HCT116 (cell line): ENCODE data around the gene LENG9. TPM values are rescaled to one million over a fixed set of nuclear protein-coding genes. Genes with fewer than 3 reads are reported as not detected.

ENCODE experiments used
- ATAC-seq: fragments of 200-7000 bp; cut with Tn5 transposase; 2 replicates; pipeline ENCODE4 v1.9.1; 2020; ENCODE audit warnings: mild to moderate bottlenecking, moderate library complexity
- BruUV-seq: library from RNA; stranded (reverse); fragments of 400-500 nt; replicated peaks from 2 replicates; lab custom pipeline; 2021; lab: Mats Ljungman, UMichigan
- CTCF ChIA-PET: fragments of 300-600 bp; sonication (Branson Sonifier 250); formaldehyde crosslinking; loops from one replicate; lab custom pipeline; 2021; ENCODE audit warnings: antibody characterized with exemption; lab: Charles Lee
- POLR2A ChIA-PET: fragments of 300-600, 350-600 bp; sonication (Branson Sonifier 250); formaldehyde crosslinking; loops from one replicate; lab custom pipeline; 2021; ENCODE audit warnings: antibody characterized with exemption; lab: Charles Lee
- RAD21 ChIA-PET, 2 experiments: fragments of 300-600 bp; sonication (Branson Sonifier 250); formaldehyde crosslinking; loops; one replicate each; lab custom pipeline; 2023; ENCODE audit warnings: low total read pairs in 2 of 2; ENCODE audit not compliant: uncharacterized antibody in 2 of 2, unreplicated experiment in 2 of 2, low non-redundant PET in 1 of 2; lab: Charles Lee
- DNase-seq: peaks from one replicate; pipeline ENCODE4 v3.0.0-alpha.2; 2010; ENCODE audit warnings: low read depth, low spot score
- H2AFZ ChIP-seq: fragments of 200-600 bp; shearing (Covaris generic), sonication (generic); 2 replicates; pipeline ENCODE4 v1.6.1; 2017; ENCODE audit warnings: low read depth, mixed run types, mixed read lengths, antibody characterized with exemption, low read length; ENCODE audit not compliant: poor library complexity, severe bottlenecking
- H3K27ac ChIP-seq: 2 replicates; pipeline ENCODE4 v1.5.1; 2012; ENCODE audit warnings: low read depth, low read length
- H3K27me3 ChIP-seq: fragments of 200-600 bp; sonication (generic); 2 replicates; pipeline ENCODE4 v1.6.1; 2016; ENCODE audit warnings: mixed run types, low read length, mixed read lengths; ENCODE audit not compliant: insufficient read depth
- H3K36me3 ChIP-seq, 2 experiments: fragments of 200-500 bp in 1 of 2; fragments of 200-600 bp in 1 of 2; sonication (Bioruptor generic) in 1 of 2; sonication (generic) in 1 of 2; 2 replicates each; pipeline versions ENCODE4 v1.5.1 to v1.6.1; 2014 to 2016; ENCODE audit warnings: low read length in 2 of 2, inconsistent platforms in 1 of 2, mixed read lengths in 1 of 2, mixed run types in 1 of 2; ENCODE audit not compliant: insufficient read depth in 2 of 2, control insufficient read depth in 1 of 2
- H3K4me1 ChIP-seq, 2 experiments: fragments of 200-600 bp in 1 of 2; sonication (generic) in 1 of 2; 2 replicates each; pipeline versions ENCODE4 v1.5.1 to v1.6.1; 2012 to 2017; ENCODE audit warnings: low read length in 2 of 2, inconsistent platforms in 1 of 2, mild to moderate bottlenecking in 1 of 2, mixed read lengths in 1 of 2, mixed run types in 1 of 2, moderate library complexity in 1 of 2; ENCODE audit not compliant: insufficient read depth in 2 of 2, control insufficient read depth in 1 of 2
- H3K4me2 ChIP-seq: fragments of 200-600 bp; sonication (generic); 2 replicates; pipeline ENCODE4 v1.6.1; 2017; ENCODE audit warnings: mixed run types, low read length, mixed read lengths
- H3K4me3 ChIP-seq, 2 experiments: fragments of 200-600 bp in 1 of 2; sonication (generic) in 1 of 2; replicated peaks in 1 of 2; 2 replicates each; pipeline ENCODE4 v1.5.1; 2011 to 2016; ENCODE audit warnings: low read length in 2 of 2, control low read depth in 1 of 2, low read depth in 1 of 2, mild to moderate bottlenecking in 1 of 2, mixed read lengths in 1 of 2, mixed run types in 1 of 2
- H3K79me2 ChIP-seq: fragments of 200-600 bp; sonication (generic); 2 replicates; pipeline ENCODE4 v1.6.1; 2017; ENCODE audit warnings: mild to moderate bottlenecking, mixed run types, low read length, moderate library complexity, mixed read lengths; ENCODE audit not compliant: insufficient read depth
- H3K9ac ChIP-seq: fragments of 200-600 bp; sonication (generic); 2 replicates; pipeline ENCODE4 v1.6.1; 2016; ENCODE audit warnings: low read length, mixed read lengths
- H3K9me2 ChIP-seq: fragments of 200-600 bp; sonication (generic), shearing (Covaris generic); 2 replicates; pipeline ENCODE4 v1.6.1; 2017; ENCODE audit warnings: mixed run types, mild to moderate bottlenecking, moderate library complexity; ENCODE audit not compliant: insufficient read depth
- H3K9me3 ChIP-seq, 2 experiments: fragments of 200-500 bp in 1 of 2; fragments of 200-600 bp in 1 of 2; sonication (Bioruptor generic) in 1 of 2; sonication (generic) in 1 of 2; 2 replicates each; pipeline ENCODE4 v1.6.1; 2014 to 2017; ENCODE audit warnings: low read length in 2 of 2, mixed read lengths in 2 of 2, inconsistent platforms in 1 of 2, low read depth in 1 of 2, mild to moderate bottlenecking in 1 of 2, mixed run types in 1 of 2, moderate library complexity in 1 of 2; ENCODE audit not compliant: control insufficient read depth in 1 of 2, insufficient read depth in 1 of 2
- H4K20me1 ChIP-seq: fragments of 200-600 bp; sonication (generic), shearing (Covaris generic); 2 replicates; pipeline ENCODE4 v1.6.1; 2017; ENCODE audit warnings: mixed run types, mild to moderate bottlenecking, moderate library complexity; ENCODE audit not compliant: insufficient read depth
- CBX3 ChIP-seq: IDR thresholded peaks from 2 replicates; pipeline ENCODE4 v1.6.1; 2012; ENCODE audit warnings: low read depth
- CEBPB ChIP-seq: IDR thresholded peaks from 2 replicates; pipeline ENCODE4 v1.6.1; 2012; ENCODE audit warnings: low read depth
- CTCF ChIP-seq, 3 experiments: fragments of 200-600 bp in 1 of 3; sonication (generic) in 1 of 3; IDR thresholded peaks in 2 of 3; conservative IDR thresholded peaks in 1 of 3; 2 replicates each; pipeline ENCODE4 v1.5.1; 2012 to 2017; ENCODE audit warnings: low read depth in 2 of 3, low read length in 2 of 3, antibody characterized with exemption in 1 of 3, borderline replicate concordance in 1 of 3, control low read depth in 1 of 3, mild to moderate bottlenecking in 1 of 3, mixed read lengths in 1 of 3, mixed run types in 1 of 3, moderate library complexity in 1 of 3; ENCODE audit not compliant: insufficient read depth in 1 of 3
- EGR1 ChIP-seq: IDR thresholded peaks from 2 replicates; pipeline ENCODE4 v1.6.1; 2012; ENCODE audit warnings: low read depth
- EZH2 ChIP-seq: fragments of 200-600 bp; sonication (generic); IDR thresholded peaks from 2 replicates; pipeline ENCODE4 v1.6.1; 2017; ENCODE audit warnings: antibody characterized with exemption, mixed run types
- JUND ChIP-seq: IDR thresholded peaks from 2 replicates; pipeline ENCODE4 v1.6.1; 2012
- POLR2AphosphoS5 ChIP-seq: IDR thresholded peaks from 2 replicates; pipeline ENCODE4 v1.6.1; 2011; ENCODE audit warnings: mild to moderate bottlenecking, low read depth, low read length, moderate library complexity
- RAD21 ChIP-seq: IDR thresholded peaks from 2 replicates; pipeline ENCODE4 v1.6.1; 2012; ENCODE audit warnings: low read depth, mild to moderate bottlenecking
- SP1 ChIP-seq: IDR thresholded peaks from 2 replicates; pipeline ENCODE4 v1.6.1; 2012; ENCODE audit warnings: low read depth
- SRF ChIP-seq: IDR thresholded peaks from 2 replicates; pipeline ENCODE4 v1.6.1; 2012; ENCODE audit warnings: low read depth
- ZBTB33 ChIP-seq: IDR thresholded peaks from 2 replicates; pipeline ENCODE4 v1.6.1; 2011; ENCODE audit warnings: mild to moderate bottlenecking, low read length, moderate library complexity; ENCODE audit not compliant: insufficient replicate concordance; ENCODE audit errors: extremely low read depth
- ZFX ChIP-seq: fragments of 450-650 bp; IDR thresholded peaks from 2 replicates; pipeline ENCODE4 v1.6.1; 2017
- intact Hi-C: fragments of 100-400 bp; cut with micrococcal nuclease; formaldehyde crosslinking; loops from 2 replicates; pipeline ENCODE4 v1.10.0; 2022
- total RNA-seq: library from RNA; stranded (reverse); gene quantifications from one replicate; pipeline ENCODE4 v1.2.1, GENCODE V29; 2021; ENCODE audit not compliant: unreplicated experiment
- TF ChIP-seq, protein P1 (sequence below): IDR thresholded peaks from 2 replicates; pipeline ENCODE4 v1.6.1; 2012
- TF ChIP-seq, protein P2 (sequence below): IDR thresholded peaks from 2 replicates; pipeline ENCODE4 v1.6.1; 2012

Gene LENG9
- total RNA-seq, 1 experiment from 2014 or later, result 9.0 TPM

DNA sequence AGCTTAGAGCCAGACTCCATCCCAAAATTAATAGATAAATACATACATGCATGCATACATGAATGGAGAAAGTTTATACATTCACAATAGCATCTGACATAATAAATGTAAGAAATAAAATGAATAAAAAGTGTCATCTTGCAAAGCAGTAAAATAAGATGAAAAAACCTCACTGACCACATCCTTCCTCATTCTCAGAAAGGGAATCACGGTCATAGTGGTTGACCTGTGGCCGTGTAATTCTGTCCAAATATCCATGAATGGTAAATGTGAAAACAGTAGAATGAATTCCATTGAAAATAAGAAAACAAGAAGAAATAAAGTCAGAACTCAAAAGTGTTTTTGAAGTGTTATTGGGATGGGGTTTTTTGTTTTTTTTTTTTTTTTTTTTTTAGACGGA, 19.3 kb upstream of the LENG9 start (continued):
- TF ChIP-seq ZBTB33, result no peak
- TF ChIP-seq, protein P1, sequence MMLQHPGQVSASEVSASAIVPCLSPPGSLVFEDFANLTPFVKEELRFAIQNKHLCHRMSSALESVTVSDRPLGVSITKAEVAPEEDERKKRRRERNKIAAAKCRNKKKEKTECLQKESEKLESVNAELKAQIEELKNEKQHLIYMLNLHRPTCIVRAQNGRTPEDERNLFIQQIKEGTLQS, result no peak

GRCh38 chr19:54481326-54481930, 17.9 kb upstream of the LENG9 start:
- Histone ChIP-seq H3K27ac (no peak overlapping the region), H3K9me2 (no peaks in the 10 kb centered on the region), H3K4me2 (peak overlapping the region; percentile 41; the same call in 1 of the 2 replicates), H3K36me3 (no peaks in the 10 kb centered on the region), H3K27me3 (0 out of 2 replicates have a peak, but pooled peaks cover 3% of the 10 kb centered on the region), H3K79me2 (no peaks in the 10 kb centered on the region), H3K4me3 (no peak overlapping the region), H3K4me1 (no peaks in the 10 kb centered on the region), H4K20me1 (no peaks in the 10 kb centered on the region), H3K9me3 (no peaks in the 10 kb centered on the region), H3K9ac (no peak overlapping the region), H2AFZ (peak overlapping the region; percentile 76)
- ChIA-PET POLR2A (no interaction called here), RAD21 (no interaction called here), CTCF (interaction anchor here (0.9 to 1.9 kb wide), 6 partner anchors 8 to 437 kb away, joined by 3 to 12 read pairs (median 4); partner anchors contain the start of gene CDC42EP5)
- DNase-seq, result peak; percentile 32
- no TSS peak for BruUV-seq
- no peak for TF ChIP-seq EZH2
- no peak for TF ChIP-seq SP1
- peak; percentile 49 to 70 (median 70); a peak in 5 of 6 replicates for TF ChIP-seq CTCF (IDR thresholded peaks at IDR 0.05 in 2 of 3, conservative IDR thresholded peaks at IDR 0.05 in 1 of 3; ENCODE audit: borderline replicate concordance in 1 of 3, insufficient read depth in 1 of 3, low read depth in 2 of 3, low read length in 2 of 3)
- no peak for TF ChIP-seq CEBPB
- no peak for TF ChIP-seq ZFX
- TF ChIP-seq, protein P2, sequence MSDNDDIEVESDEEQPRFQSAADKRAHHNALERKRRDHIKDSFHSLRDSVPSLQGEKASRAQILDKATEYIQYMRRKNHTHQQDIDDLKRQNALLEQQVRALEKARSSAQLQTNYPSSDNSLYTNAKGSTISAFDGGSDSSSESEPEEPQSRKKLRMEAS, result no peak
- no peak for TF ChIP-seq JUND
- no peak for TF ChIP-seq EGR1
- no peak for TF ChIP-seq POLR2AphosphoS5
- no peak for TF ChIP-seq CBX3
- TF ChIP-seq, protein P1, result no peak
- peak; percentile 63 for TF ChIP-seq RAD21
- TF ChIP-seq SRF, result no peak
- ATAC-seq, result peak; percentile 72
- intact Hi-C loops, result loop anchor here (5.0 kb wide), 1 partner anchor 196 kb away; no protein-coding TSS in a partner anchor
